ENCODE results near the gene TOMM22.

TOMM22 gene

GRCh38 chr22:38712486-38713207 lies 30.9 kb downstream of the TOMM22 start (continued):
- no peak for TF ChIP-seq PATZ1 (CRISPR knock-in tag; IDR thresholded peaks at IDR 0.05; ENCODE audit: borderline replicate concordance)
- TF ChIP-seq TSHZ2 (CRISPR knock-in tag; IDR thresholded peaks at IDR 0.05) = no peak
- TF ChIP-seq ZNF565 (CRISPR knock-in tag; conservative IDR thresholded peaks at IDR 0.05; ENCODE audit: low read depth) = no peak
- no peak for TF ChIP-seq ESRRG (CRISPR knock-in tag; IDR thresholded peaks at IDR 0.05)
- TF ChIP-seq BACH2 (CRISPR knock-in tag; IDR thresholded peaks at IDR 0.05; ENCODE audit: borderline replicate concordance) = no peak
- no peak for TF ChIP-seq TOX (CRISPR knock-in tag; IDR thresholded peaks at IDR 0.05; ENCODE audit: borderline replicate concordance)
- TF ChIP-seq TCF4 (CRISPR knock-in tag; IDR thresholded peaks at IDR 0.05; ENCODE audit: borderline replicate concordance) = no peak
- no peak for TF ChIP-seq ZNF70 (CRISPR knock-in tag; IDR thresholded peaks at IDR 0.05)
- TF ChIP-seq SNAI2 (CRISPR knock-in tag; IDR thresholded peaks at IDR 0.05) = no peak
- no peak for TF ChIP-seq RARB (CRISPR knock-in tag; IDR thresholded peaks at IDR 0.05)
- no peak for TF ChIP-seq ISL1 (CRISPR knock-in tag; IDR thresholded peaks at IDR 0.05)
- TF ChIP-seq ZNF8 (CRISPR knock-in tag; IDR thresholded peaks at IDR 0.05) = no peak

GRCh38 chr22:38713921-38714320 lies 32.2 kb downstream of the TOMM22 start:
- no peak for ATAC-seq
- TF ChIP-seq RARB (CRISPR knock-in tag; IDR thresholded peaks at IDR 0.05) (no peak), PATZ1 (CRISPR knock-in tag; IDR thresholded peaks at IDR 0.05; ENCODE audit: borderline replicate concordance) (no peak), ZC3H10 (CRISPR knock-in tag; IDR thresholded peaks at IDR 0.05) (no peak), CSRNP3 (CRISPR knock-in tag; IDR thresholded peaks at IDR 0.05) (no peak)

GRCh38 chr22:38715176-38715764 lies 33.5 kb downstream of the TOMM22 start:
- ATAC-seq = no peak
- TF ChIP-seq ESRRG (CRISPR knock-in tag; IDR thresholded peaks at IDR 0.05) (no peak), TSHZ2 (CRISPR knock-in tag; IDR thresholded peaks at IDR 0.05) (no peak), TCF4 (CRISPR knock-in tag; IDR thresholded peaks at IDR 0.05; ENCODE audit: borderline replicate concordance) (no peak), OSR1 (CRISPR knock-in tag; IDR thresholded peaks at IDR 0.05) (no peak), PATZ1 (CRISPR knock-in tag; IDR thresholded peaks at IDR 0.05; ENCODE audit: borderline replicate concordance) (no peak), CSRNP3 (CRISPR knock-in tag; IDR thresholded peaks at IDR 0.05) (no peak), ZNF565 (CRISPR knock-in tag; conservative IDR thresholded peaks at IDR 0.05; ENCODE audit: low read depth) (no peak), ZC3H10 (CRISPR knock-in tag; IDR thresholded peaks at IDR 0.05) (no peak), ZNF70 (CRISPR knock-in tag; IDR thresholded peaks at IDR 0.05) (no peak), PPARA (CRISPR knock-in tag; IDR thresholded peaks at IDR 0.05; ENCODE audit: borderline replicate concordance) (no peak), ZNF8 (CRISPR knock-in tag; IDR thresholded peaks at IDR 0.05) (no peak), SNAI2 (CRISPR knock-in tag; IDR thresholded peaks at IDR 0.05) (no peak), TOX (CRISPR knock-in tag; IDR thresholded peaks at IDR 0.05; ENCODE audit: borderline replicate concordance) (no peak), ZFP30 (CRISPR knock-in tag; IDR thresholded peaks at IDR 0.05) (no peak), RARB (CRISPR knock-in tag; IDR thresholded peaks at IDR 0.05) (no peak)

Data from SK-N-SH treated with all-trans-retinoic acid at 6 μM for 48 hours (cell line).